NCI-H2029 treated with DMSO at 0.1 percent for 48 hours (cell line): ENCODE data around the gene CLDN9.

Experiments
- DNase-seq: peaks from one replicate; lab custom pipeline; 2025; lab: John Stamatoyannopoulos, UW

CLDN9 gene

GRCh38 chr16:3056336-3057180, 43.8 kb downstream of the CLDN9 start:
- DNase-seq: no peak

GRCh38 chr16:3057181-3058138, 44.7 kb downstream of the CLDN9 start:
- no peak for DNase-seq

- DNase-seq: no peak
Measured at GRCh38 chr16:3058139-3059030, 45.7 kb downstream of the CLDN9 start.

- DNase-seq: peak; percentile 8
Measured at GRCh38 chr16:3059041-3059722, 46.5 kb downstream of the CLDN9 start.

GRCh38 chr16:3059723-3060242, 47.1 kb downstream of the CLDN9 start:
- no peak for DNase-seq

- no peak for DNase-seq
Measured at GRCh38 chr16:3060339-3061127, 47.8 kb downstream of the CLDN9 start.

GRCh38 chr16:3062553-3062952, 49.8 kb downstream of the CLDN9 start:
- no peak for DNase-seq

- no peak for DNase-seq
Measured at GRCh38 chr16:3063625-3064386, 51.1 kb downstream of the CLDN9 start.
